ENCODE results near the gene CDCA4. TPM values are rescaled to one million over a fixed set of nuclear protein-coding genes. Genes with fewer than 3 reads are reported as not detected.

Gene CDCA4
- total and polyA plus RNA-seq, 3 donors from 2014 or later = 18.3 to 27.5 (median 26.2) TPM

GRCh38 chr14:105053996-105054395 lies 33.1 kb upstream of the CDCA4 start:
- intact Hi-C loops (cut with DNase I; ENCODE audit: low total_unique reads) = loop anchor here (10.0 kb wide), 1 partner anchor 139 kb away; no protein-coding TSS in a partner anchor
- WGBS, 2 donors = 87 to 95% methylated on average over 13 to 15 of the region's 15 CpGs
- DNase-seq = no peak
- no peak overlapping the region for H3K4me3 ChIP-seq
- no peaks in the 10 kb centered on the region for H3K9me3 ChIP-seq
- H3K27ac ChIP-seq = no peak overlapping the region
- no peaks in the 10 kb centered on the region for H3K4me1 ChIP-seq
- TF ChIP-seq CTCF (IDR thresholded peaks at IDR 0.05) = no peak
- no peak for TF ChIP-seq POLR2A (IDR thresholded peaks at IDR 0.05)
- H3K27me3 ChIP-seq = no peaks in the 10 kb centered on the region
- no peaks in the 10 kb centered on the region for H3K36me3 ChIP-seq (ENCODE audit: low read depth, missing control alignments)

DNA sequence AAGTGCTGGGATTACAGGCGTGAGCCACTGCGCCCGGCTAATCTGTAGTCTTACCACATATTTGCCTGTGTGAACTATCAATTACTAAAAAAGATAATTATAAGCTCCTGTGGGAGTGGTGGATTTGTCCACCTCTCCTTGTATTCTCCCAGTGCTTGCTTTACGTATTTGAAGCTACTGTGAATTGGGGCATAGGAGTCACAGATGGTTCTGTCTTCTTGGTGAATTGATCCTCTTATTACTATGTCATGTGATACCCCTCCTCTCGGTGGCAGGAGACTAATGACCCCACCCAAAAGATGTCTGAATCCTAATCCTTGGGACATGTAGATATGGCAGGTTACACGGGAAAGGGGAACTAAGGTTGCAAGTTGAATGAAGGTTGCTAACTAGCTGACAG lies 32.5 kb upstream of the CDCA4 start:
- no peak for TF ChIP-seq POLR2A (IDR thresholded peaks at IDR 0.05)
- TF ChIP-seq CTCF (IDR thresholded peaks at IDR 0.05) = no peak
- intact Hi-C loops (cut with DNase I; ENCODE audit: low total_unique reads) = loop anchor here (10.0 kb wide), 1 partner anchor 139 kb away; no protein-coding TSS in a partner anchor
- no peaks in the 10 kb centered on the region for H3K4me1 ChIP-seq
- no peak overlapping the region for H3K4me3 ChIP-seq
- H3K36me3 ChIP-seq (ENCODE audit: low read depth, missing control alignments) = no peaks in the 10 kb centered on the region
- DNase-seq = no peak
- H3K9me3 ChIP-seq = no peaks in the 10 kb centered on the region
- H3K27ac ChIP-seq = no peak overlapping the region
- no peaks in the 10 kb centered on the region for H3K27me3 ChIP-seq
- whole genome bisulfite sequencing, 2 donors = 86 to 90% methylated on average over 6 of the region's 6 CpGs

- no peak for DNase-seq
- no peak overlapping the region for H3K4me3 ChIP-seq
- TF ChIP-seq CTCF (IDR thresholded peaks at IDR 0.05) = no peak
- no peak for TF ChIP-seq POLR2A (IDR thresholded peaks at IDR 0.05)
- H3K27ac ChIP-seq = no peak overlapping the region
- no peaks in the 10 kb centered on the region for H3K36me3 ChIP-seq (ENCODE audit: low read depth, missing control alignments)
- H3K27me3 ChIP-seq = no peaks in the 10 kb centered on the region
- intact Hi-C loops (cut with DNase I; ENCODE audit: low total_unique reads) = loop anchor here (10.0 kb wide), 1 partner anchor 137 kb away; no protein-coding TSS in a partner anchor
- H3K9me3 ChIP-seq = no peaks in the 10 kb centered on the region
- WGBS, 2 donors = 83 to 85% methylated on average over 4 of the region's 4 CpGs
- H3K4me1 ChIP-seq = no peaks in the 10 kb centered on the region
Measured at GRCh38 chr14:105052110-105052458, 31.2 kb upstream of the CDCA4 start.

DNA sequence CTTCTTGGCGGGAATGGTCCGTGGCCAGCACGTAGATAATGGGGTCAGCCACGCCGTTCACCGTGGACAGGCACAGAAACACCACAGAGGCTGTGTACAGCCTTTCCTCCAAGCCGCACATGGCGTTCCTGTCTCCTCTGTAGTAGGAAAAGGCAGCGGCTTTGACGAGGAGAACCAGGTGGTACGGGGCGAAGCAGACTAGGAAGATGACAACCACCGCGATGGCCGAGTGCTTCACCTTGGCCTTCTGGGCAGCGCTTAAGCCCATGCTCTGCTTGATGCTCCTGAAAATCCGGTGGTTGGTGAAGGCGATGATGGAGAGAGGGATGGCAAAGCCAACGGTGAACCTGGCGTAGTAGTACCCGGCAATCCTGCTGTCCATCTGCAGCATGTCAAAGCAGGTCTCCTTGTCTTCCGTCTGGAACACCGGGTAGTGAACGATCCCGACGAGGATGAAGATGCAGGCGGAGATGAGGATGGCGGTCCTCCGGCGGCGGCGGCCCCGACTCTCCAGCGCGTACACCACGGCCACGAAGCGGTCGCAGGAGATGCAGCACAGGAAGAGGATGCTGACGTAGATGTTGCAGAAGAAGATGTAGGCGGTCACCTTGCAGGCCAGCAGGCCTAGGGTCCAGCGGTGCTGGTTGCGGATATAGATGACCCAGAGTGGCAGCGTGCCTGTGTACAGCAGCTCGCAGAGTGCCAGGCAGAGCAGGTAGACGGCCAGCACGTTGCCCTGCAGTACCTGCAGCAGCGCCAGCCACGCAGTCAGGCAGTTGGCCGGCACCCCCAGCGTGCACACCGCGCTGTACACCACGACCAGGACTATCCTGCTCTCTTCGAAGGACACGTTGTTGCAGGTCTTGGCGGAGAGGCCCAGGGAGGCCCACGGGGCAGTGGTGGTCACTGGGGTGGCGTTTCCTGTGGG lies 30.6 kb upstream of the CDCA4 start:
- H3K9me3 ChIP-seq = no peaks in the 10 kb centered on the region
- no peak for DNase-seq
- H3K4me1 ChIP-seq = no peaks in the 10 kb centered on the region
- 92 to 94% methylated on average over 59 of the region's 59 CpGs for WGBS, 2 donors
- no peak for TF ChIP-seq CTCF (IDR thresholded peaks at IDR 0.05)
- TF ChIP-seq POLR2A (IDR thresholded peaks at IDR 0.05) = no peak
- H3K36me3 ChIP-seq (ENCODE audit: low read depth, missing control alignments) = no peaks in the 10 kb centered on the region
- no peak overlapping the region for H3K27ac ChIP-seq
- intact Hi-C loops (cut with DNase I; ENCODE audit: low total_unique reads) = loop anchor here (10.0 kb wide), 1 partner anchor 137 kb away; no protein-coding TSS in a partner anchor
- no peaks in the 10 kb centered on the region for H3K27me3 ChIP-seq
- no peak overlapping the region for H3K4me3 ChIP-seq

All from testis (tissue), 3 donors.